B cell (primary cell): ENCODE data around the gene NOL4L. TPM values are rescaled to one million over a fixed set of nuclear protein-coding genes. Genes with fewer than 3 reads are reported as not detected.

Experiments
- ATAC-seq: fragments of 200-7000 bp; cut with Tn5 transposase; one replicate; pipeline ENCODE4 v1.10.0; 2021; ENCODE audit warnings: low read depth, mild to moderate bottlenecking, moderate number of reproducible peaks, moderate library complexity
- CTCF ChIA-PET: fragments of 350-600 bp; sonication (Branson Sonifier 250); formaldehyde crosslinking; loops from one replicate; lab custom pipeline; 2021; ENCODE audit warnings: antibody characterized with exemption, inconsistent platforms; lab: Charles Lee
- POLR2A ChIA-PET: fragments of 350-600 bp; sonication (Branson Sonifier 250); formaldehyde crosslinking; loops from one replicate; lab custom pipeline; 2021; ENCODE audit warnings: antibody characterized with exemption; lab: Charles Lee
- DNase-seq: peaks from one replicate; pipeline ENCODE4 v3.0.0; 2013
- H2AFZ ChIP-seq: 2 replicates; pipeline ENCODE4 v1.6.1; 2012; ENCODE audit warnings: mild to moderate bottlenecking, low read depth, low read length; ENCODE audit not compliant: insufficient read depth, poor library complexity, severe bottlenecking
- H3K27ac ChIP-seq, 2 donors: 1 replicate in 1 of 2; 2 replicates in 1 of 2; pipeline ENCODE4 v1.5.1; 2012 to 2013; ENCODE audit warnings: low read length in 2 of 2, mild to moderate bottlenecking in 2 of 2, moderate library complexity in 1 of 2
- H3K27me3 ChIP-seq, 4 experiments: fragments of 200-600 bp in 1 of 4; sonication (generic) in 1 of 4; replicated peaks in 1 of 4; 1 replicate in 2 of 4; 2 replicates in 2 of 4; pipeline versions ENCODE4 v1.6.1 to v1.7.0; 2013 to 2016; ENCODE audit warnings: low read length in 3 of 4, mild to moderate bottlenecking in 2 of 4, mixed read lengths in 1 of 4, moderate library complexity in 1 of 4; ENCODE audit not compliant: insufficient read depth in 4 of 4, control insufficient read depth in 3 of 4; ENCODE audit errors: control extremely low read depth in 1 of 4
- H3K36me3 ChIP-seq, 2 experiments: replicated peaks in 1 of 2; 1 replicate in 1 of 2; 2 replicates in 1 of 2; pipeline versions ENCODE4 v1.6.1 to v1.7.1; 2013; ENCODE audit warnings: low read length in 1 of 2; ENCODE audit not compliant: insufficient read depth in 2 of 2, control insufficient read depth in 1 of 2; ENCODE audit errors: control extremely low read depth in 1 of 2, extremely low read depth in 1 of 2
- H3K4me1 ChIP-seq, 2 donors: fragments of 200-600 bp in 1 of 2; sonication (generic) in 1 of 2; 1 replicate in 1 of 2; 2 replicates in 1 of 2; pipeline versions ENCODE4 v1.5.1 to v1.6.1; 2013 to 2017; ENCODE audit warnings: low read length in 2 of 2; ENCODE audit not compliant: control insufficient read depth in 2 of 2, insufficient read depth in 2 of 2
- H3K4me2 ChIP-seq: replicated peaks from 2 replicates; pipeline ENCODE3; 2012; ENCODE audit warnings: mild to moderate bottlenecking, low read depth, low read length; ENCODE audit not compliant: poor library complexity, severe bottlenecking
- H3K4me3 ChIP-seq, 5 experiments: fragments of 200-600 bp in 1 of 5; sonication (generic) in 1 of 5; 1 replicate in 3 of 5; 2 replicates in 2 of 5; pipeline versions ENCODE4 v1.5.1 to v1.7.0; 2011 to 2016; ENCODE audit warnings: low read length in 4 of 5, mild to moderate bottlenecking in 4 of 5, low read depth in 2 of 5, control low read depth in 1 of 5, moderate library complexity in 1 of 5; ENCODE audit not compliant: insufficient read depth in 1 of 5; ENCODE audit errors: control extremely low read depth in 1 of 5, extremely low read depth in 1 of 5
- H3K79me2 ChIP-seq: fragments of 200-600 bp; sonication (generic); one replicate; pipeline ENCODE4 v1.6.0; 2016; ENCODE audit warnings: low read length; ENCODE audit not compliant: control insufficient read depth, insufficient read depth
- H3K9ac ChIP-seq: fragments of 200-600 bp; sonication (generic); 2 replicates; pipeline ENCODE4 v1.6.1; 2017; ENCODE audit warnings: mild to moderate bottlenecking, low read length, moderate library complexity
- H3K9me3 ChIP-seq, 3 donors: one replicate each; pipeline versions ENCODE4 v1.6.1 to v1.7.1; 2013; ENCODE audit warnings: low read length in 2 of 3; ENCODE audit not compliant: control insufficient read depth in 2 of 3, insufficient read depth in 1 of 3; ENCODE audit errors: control extremely low read depth in 1 of 3
- H4K20me1 ChIP-seq: 2 replicates; pipeline ENCODE4 v1.6.0; 2012; ENCODE audit warnings: mild to moderate bottlenecking, low read length; ENCODE audit not compliant: insufficient read depth, control insufficient read depth, poor library complexity, severe bottlenecking
- H3K27ac Mint-ChIP-seq: one replicate; pipeline ENCODE4 v1.8.0; 2021; ENCODE audit warnings: mixed read lengths
- H3K27me3 Mint-ChIP-seq: one replicate; pipeline ENCODE4 v1.8.0; 2021; ENCODE audit warnings: mixed read lengths
- H3K4me1 Mint-ChIP-seq: one replicate; pipeline ENCODE4 v1.8.0; 2021; ENCODE audit warnings: mixed read lengths
- H3K4me3 Mint-ChIP-seq: one replicate; pipeline ENCODE4 v1.8.0; 2021; ENCODE audit warnings: mixed read lengths
- H3K9me3 Mint-ChIP-seq: one replicate; pipeline ENCODE4 v1.8.0; 2022; ENCODE audit warnings: mixed read lengths; ENCODE audit not compliant: insufficient read depth
- CTCF ChIP-seq: fragments of 200-600 bp; IDR thresholded peaks from one replicate; pipeline ENCODE4 v1.8.0; 2022; ENCODE audit warnings: antibody characterized with exemption, mild to moderate bottlenecking
- EZH2 ChIP-seq: IDR thresholded peaks from 2 replicates; pipeline ENCODE4 v1.6.1; 2012; ENCODE audit warnings: borderline replicate concordance, low read depth, mild to moderate bottlenecking, moderate library complexity, low read length; ENCODE audit not compliant: insufficient read depth, poor library complexity, severe bottlenecking
- WGBS: methylation state at CpG from one replicate; pipeline ENCODE4 v1.1.5; 2013; ENCODE audit warnings: missing lambda C conversion rate; ENCODE audit not compliant: insufficient coverage; 5-methylcytosine and 5-hydroxymethylcytosine counted together
- intact Hi-C: fragments of 100-400 bp; cut with micrococcal nuclease; formaldehyde crosslinking; loops from one replicate; pipeline ENCODE4 v1.10.0; 2022
- polyA plus RNA-seq: library from polyadenylated mRNA; depleted of rRNA; stranded (reverse); fragments of >200 nt; gene quantifications from 2 replicates; pipeline ENCODE4 v1.2.3, GENCODE V29; 2012
- total RNA-seq, 2 donors: library from RNA; stranded (reverse); fragments of 120-200 nt in 1 of 2; gene quantifications; 1 replicate in 1 of 2; 2 replicates in 1 of 2; pipeline versions ENCODE4 v1.2.3 to v1.2.4, GENCODE V29; 2013 to 2022

The NOL4L gene
- total and polyA plus RNA-seq, 2 donors (not counting 1 experiment from before 2014, with no cell fraction given), result 6.5 to 7.9 TPM

GRCh38 chr20:32581839-32582658, 3.1 kb downstream of the NOL4L start:
- Histone ChIP-seq H3K4me1 (peaks cover 29 to 40% of the 10 kb centered on the region in 2 donors), H3K9ac (no peak overlapping the region), H3K4me2 (peak overlapping the region; percentile 98), H3K27me3 (peaks cover 0 to 9% (median 4%) of the 10 kb centered on the region in 4 experiments), H3K79me2 (no peaks in the 10 kb centered on the region), H4K20me1 (no peaks in the 10 kb centered on the region), H3K4me3 (no peak overlapping the region), H3K36me3 (no peaks in the 10 kb centered on the region), H3K27ac (no peak overlapping the region), H2AFZ (no peak overlapping the region), H3K9me3 (no peaks in the 10 kb centered on the region)
- ATAC-seq, result no peak
- TF ChIP-seq CTCF (no peak), EZH2 (no peak)
- POLR2A ChIA-PET, result interaction anchor here (0.7 kb wide), 1 partner anchor 23 kb away, joined by 3 read pairs; no protein-coding TSS in a partner anchor
- CTCF ChIA-PET, result no interaction called here
- Mint-ChIP-seq H3K27ac (peak overlapping the region; percentile 56), H3K9me3 (no peaks in the 10 kb centered on the region), H3K27me3 (peaks cover 7% of the 10 kb centered on the region), H3K4me1 (peaks cover 37% of the 10 kb centered on the region), H3K4me3 (peak overlapping the region; percentile 66)
- WGBS, result 69% methylated on average over 20 of the region's 20 CpGs
- intact Hi-C loops, result loop anchor here (5.0 kb wide), 1 partner anchor 45 kb away; no protein-coding TSS in a partner anchor
- DNase-seq, result peak; percentile 24
